ENCODE data around the gene MRFAP1L1. TPM values are rescaled to one million over a fixed set of nuclear protein-coding genes. Genes with fewer than 3 reads are reported as not detected.

Gene MRFAP1L1
- total and polyA plus RNA-seq, 4 donors: 29.8 to 41.8 (median 30.7) TPM

DNA sequence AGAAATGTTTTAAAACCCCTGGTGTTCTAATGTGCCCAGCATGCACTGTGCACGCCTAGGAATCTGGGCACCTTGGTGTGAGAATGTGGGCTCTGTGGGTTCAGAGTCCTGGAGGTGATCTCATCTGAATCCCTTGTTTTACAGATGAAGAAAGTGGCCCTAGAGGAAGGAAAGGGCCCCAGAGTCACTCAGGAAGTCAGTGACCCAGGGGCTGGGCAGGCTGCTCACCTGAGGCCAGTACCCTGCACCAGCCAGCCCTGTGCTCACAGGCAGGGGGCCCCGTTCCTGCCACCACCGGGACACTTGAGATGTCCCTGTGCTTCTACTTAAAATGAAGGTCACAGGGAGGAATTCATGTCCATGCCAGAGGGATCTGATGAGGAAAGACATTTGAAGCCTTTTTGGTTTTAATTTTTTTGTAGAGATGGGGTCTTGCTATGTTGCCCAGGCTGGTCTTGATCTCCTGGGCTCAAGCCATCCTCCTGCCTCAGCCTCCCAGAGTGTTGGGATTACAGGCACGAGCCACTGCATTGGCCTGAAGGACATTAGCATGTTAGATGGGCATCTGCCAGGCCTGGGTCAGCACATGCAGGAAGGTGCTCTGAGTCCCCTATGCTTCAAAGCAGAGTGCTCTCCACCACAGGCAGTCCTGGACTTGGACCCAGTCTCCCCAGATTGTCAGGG lies 23.4 kb downstream of the MRFAP1L1 start:
- DNase-seq (ENCODE audit: low spot score): no peak
- WGBS: 87% methylated on average over 4 of the region's 4 CpGs

More for the DNA sequence above, 23.4 kb downstream of the MRFAP1L1 start:
- no peak for TF ChIP-seq TAF1 (conservative IDR thresholded peaks at IDR 0.05)
- TF ChIP-seq FOXA2 (IDR thresholded peaks at IDR 0.05): no peak
- no peak for TF ChIP-seq GABPA (IDR thresholded peaks at IDR 0.05 in 1 of 2, conservative IDR thresholded peaks at IDR 0.05 in 1 of 2)
- TF ChIP-seq RXRA (IDR thresholded peaks at IDR 0.05): no peak
- TF ChIP-seq, protein P1, sequence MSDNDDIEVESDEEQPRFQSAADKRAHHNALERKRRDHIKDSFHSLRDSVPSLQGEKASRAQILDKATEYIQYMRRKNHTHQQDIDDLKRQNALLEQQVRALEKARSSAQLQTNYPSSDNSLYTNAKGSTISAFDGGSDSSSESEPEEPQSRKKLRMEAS (IDR thresholded peaks at IDR 0.05): no peak
- TF ChIP-seq, protein P2, sequence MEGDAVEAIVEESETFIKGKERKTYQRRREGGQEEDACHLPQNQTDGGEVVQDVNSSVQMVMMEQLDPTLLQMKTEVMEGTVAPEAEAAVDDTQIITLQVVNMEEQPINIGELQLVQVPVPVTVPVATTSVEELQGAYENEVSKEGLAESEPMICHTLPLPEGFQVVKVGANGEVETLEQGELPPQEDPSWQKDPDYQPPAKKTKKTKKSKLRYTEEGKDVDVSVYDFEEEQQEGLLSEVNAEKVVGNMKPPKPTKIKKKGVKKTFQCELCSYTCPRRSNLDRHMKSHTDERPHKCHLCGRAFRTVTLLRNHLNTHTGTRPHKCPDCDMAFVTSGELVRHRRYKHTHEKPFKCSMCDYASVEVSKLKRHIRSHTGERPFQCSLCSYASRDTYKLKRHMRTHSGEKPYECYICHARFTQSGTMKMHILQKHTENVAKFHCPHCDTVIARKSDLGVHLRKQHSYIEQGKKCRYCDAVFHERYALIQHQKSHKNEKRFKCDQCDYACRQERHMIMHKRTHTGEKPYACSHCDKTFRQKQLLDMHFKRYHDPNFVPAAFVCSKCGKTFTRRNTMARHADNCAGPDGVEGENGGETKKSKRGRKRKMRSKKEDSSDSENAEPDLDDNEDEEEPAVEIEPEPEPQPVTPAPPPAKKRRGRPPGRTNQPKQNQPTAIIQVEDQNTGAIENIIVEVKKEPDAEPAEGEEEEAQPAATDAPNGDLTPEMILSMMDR (IDR thresholded peaks at IDR 0.05; ENCODE audit: low read depth, low read length, missing input control): no peak
- TF ChIP-seq EGR1 (IDR thresholded peaks at IDR 0.05; ENCODE audit: low read depth in 2 of 2): no peak
- TF ChIP-seq, protein P3, sequence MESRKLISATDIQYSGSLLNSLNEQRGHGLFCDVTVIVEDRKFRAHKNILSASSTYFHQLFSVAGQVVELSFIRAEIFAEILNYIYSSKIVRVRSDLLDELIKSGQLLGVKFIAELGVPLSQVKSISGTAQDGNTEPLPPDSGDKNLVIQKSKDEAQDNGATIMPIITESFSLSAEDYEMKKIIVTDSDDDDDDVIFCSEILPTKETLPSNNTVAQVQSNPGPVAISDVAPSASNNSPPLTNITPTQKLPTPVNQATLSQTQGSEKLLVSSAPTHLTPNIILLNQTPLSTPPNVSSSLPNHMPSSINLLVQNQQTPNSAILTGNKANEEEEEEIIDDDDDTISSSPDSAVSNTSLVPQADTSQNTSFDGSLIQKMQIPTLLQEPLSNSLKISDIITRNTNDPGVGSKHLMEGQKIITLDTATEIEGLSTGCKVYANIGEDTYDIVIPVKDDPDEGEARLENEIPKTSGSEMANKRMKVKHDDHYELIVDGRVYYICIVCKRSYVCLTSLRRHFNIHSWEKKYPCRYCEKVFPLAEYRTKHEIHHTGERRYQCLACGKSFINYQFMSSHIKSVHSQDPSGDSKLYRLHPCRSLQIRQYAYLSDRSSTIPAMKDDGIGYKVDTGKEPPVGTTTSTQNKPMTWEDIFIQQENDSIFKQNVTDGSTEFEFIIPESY (IDR thresholded peaks at IDR 0.05): no peak
- TF ChIP-seq, protein P4, sequence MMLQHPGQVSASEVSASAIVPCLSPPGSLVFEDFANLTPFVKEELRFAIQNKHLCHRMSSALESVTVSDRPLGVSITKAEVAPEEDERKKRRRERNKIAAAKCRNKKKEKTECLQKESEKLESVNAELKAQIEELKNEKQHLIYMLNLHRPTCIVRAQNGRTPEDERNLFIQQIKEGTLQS (IDR thresholded peaks at IDR 0.05): no peak
- TF ChIP-seq HNF4G (IDR thresholded peaks at IDR 0.05): no peak
- no peak for TF ChIP-seq YY1 (IDR thresholded peaks at IDR 0.05)
- TF ChIP-seq NR2F2 (IDR thresholded peaks at IDR 0.05): no peak
- no peak for TF ChIP-seq FOXA1 (IDR thresholded peaks at IDR 0.05)
- TF ChIP-seq, protein P5, sequence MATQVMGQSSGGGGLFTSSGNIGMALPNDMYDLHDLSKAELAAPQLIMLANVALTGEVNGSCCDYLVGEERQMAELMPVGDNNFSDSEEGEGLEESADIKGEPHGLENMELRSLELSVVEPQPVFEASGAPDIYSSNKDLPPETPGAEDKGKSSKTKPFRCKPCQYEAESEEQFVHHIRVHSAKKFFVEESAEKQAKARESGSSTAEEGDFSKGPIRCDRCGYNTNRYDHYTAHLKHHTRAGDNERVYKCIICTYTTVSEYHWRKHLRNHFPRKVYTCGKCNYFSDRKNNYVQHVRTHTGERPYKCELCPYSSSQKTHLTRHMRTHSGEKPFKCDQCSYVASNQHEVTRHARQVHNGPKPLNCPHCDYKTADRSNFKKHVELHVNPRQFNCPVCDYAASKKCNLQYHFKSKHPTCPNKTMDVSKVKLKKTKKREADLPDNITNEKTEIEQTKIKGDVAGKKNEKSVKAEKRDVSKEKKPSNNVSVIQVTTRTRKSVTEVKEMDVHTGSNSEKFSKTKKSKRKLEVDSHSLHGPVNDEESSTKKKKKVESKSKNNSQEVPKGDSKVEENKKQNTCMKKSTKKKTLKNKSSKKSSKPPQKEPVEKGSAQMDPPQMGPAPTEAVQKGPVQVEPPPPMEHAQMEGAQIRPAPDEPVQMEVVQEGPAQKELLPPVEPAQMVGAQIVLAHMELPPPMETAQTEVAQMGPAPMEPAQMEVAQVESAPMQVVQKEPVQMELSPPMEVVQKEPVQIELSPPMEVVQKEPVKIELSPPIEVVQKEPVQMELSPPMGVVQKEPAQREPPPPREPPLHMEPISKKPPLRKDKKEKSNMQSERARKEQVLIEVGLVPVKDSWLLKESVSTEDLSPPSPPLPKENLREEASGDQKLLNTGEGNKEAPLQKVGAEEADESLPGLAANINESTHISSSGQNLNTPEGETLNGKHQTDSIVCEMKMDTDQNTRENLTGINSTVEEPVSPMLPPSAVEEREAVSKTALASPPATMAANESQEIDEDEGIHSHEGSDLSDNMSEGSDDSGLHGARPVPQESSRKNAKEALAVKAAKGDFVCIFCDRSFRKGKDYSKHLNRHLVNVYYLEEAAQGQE (IDR thresholded peaks at IDR 0.05): no peak
- Histone ChIP-seq H3K4me3 (ENCODE audit: low read depth in 1 of 3, low read length in 3 of 3) (no peak overlapping the region), H3K36me3 (ENCODE audit: control insufficient read depth in 4 of 4, insufficient read depth in 3 of 4, low read depth in 1 of 4, low read length in 3 of 4) (no peaks in the 10 kb centered on the region), H3K9ac (ENCODE audit: low read depth in 1 of 2, low read length in 2 of 2) (no peak overlapping the region), H3K27me3 (ENCODE audit: control insufficient read depth in 4 of 4, insufficient read depth in 4 of 4, low read length in 3 of 4) (no peaks in the 10 kb centered on the region), H3K4me1 (ENCODE audit: control insufficient read depth in 4 of 4, insufficient read depth in 4 of 4, low read length in 3 of 4) (peaks cover 11 to 25% (median 19%) of the 10 kb centered on the region in 4 donors), H3K9me3 (ENCODE audit: control insufficient read depth in 4 of 4, low read length in 3 of 4) (no peaks in the 10 kb centered on the region), H3K27ac (ENCODE audit: low read depth in 1 of 2, low read length in 2 of 2) (no peak overlapping the region)
